Liver (tissue), 2 donors: Measurements from ENCODE around the gene THRB.

Experiments
- CTCF ChIP-seq: fragments of 150-350 bp; IDR thresholded peaks from 2 replicates; pipeline ENCODE4 v1.5.1; 2017; ENCODE audit warnings: improper control_type of control experiment, low read depth, low read length; ENCODE audit not compliant: missing input control
- TF ChIP-seq, protein P1 (sequence below): IDR thresholded peaks from 2 replicates; pipeline ENCODE4 v1.6.1; 2016; ENCODE audit warnings: antibody characterized with exemption
- donor health status: healthy.

DNA sequence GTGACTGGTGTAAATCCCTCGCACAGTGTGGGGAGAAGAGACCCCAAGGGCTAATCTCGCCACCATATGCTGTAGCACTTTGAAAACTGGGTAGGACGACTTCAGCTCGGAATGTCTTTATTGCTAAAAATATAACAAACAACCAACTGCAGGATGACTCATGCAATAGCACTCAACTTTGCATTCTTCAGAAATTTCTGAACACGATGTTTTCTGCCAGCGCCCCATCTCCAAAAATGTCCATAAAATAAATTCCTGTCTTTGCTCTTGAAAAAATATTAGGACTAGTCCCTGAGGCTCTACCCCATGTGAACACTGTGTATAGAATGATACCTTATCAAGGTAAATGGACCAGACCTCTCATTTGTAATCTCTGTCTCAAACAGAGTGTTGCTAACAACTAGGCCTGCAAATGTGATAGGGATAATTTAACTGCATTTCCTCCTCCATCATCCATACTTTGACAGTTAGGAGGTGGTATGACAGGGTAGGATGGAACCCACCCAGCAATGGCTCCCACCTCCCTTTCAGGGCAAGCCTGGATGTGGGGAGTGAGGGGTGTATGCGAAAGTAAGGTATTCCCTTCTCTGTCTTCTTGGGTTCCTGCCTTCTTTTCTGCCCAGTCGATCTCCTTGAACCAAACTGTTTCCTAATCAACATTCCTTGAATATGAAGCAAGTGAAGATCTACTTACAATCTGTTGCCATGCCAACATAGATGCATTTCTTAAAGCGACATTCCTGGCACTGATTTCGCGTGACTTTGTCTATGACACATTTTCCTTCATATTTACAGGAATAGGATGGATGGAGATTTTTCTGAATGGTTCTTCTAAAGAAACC, 348.4 kb downstream of the THRB start:
- TF ChIP-seq CTCF = no peak
- TF ChIP-seq, protein P1, sequence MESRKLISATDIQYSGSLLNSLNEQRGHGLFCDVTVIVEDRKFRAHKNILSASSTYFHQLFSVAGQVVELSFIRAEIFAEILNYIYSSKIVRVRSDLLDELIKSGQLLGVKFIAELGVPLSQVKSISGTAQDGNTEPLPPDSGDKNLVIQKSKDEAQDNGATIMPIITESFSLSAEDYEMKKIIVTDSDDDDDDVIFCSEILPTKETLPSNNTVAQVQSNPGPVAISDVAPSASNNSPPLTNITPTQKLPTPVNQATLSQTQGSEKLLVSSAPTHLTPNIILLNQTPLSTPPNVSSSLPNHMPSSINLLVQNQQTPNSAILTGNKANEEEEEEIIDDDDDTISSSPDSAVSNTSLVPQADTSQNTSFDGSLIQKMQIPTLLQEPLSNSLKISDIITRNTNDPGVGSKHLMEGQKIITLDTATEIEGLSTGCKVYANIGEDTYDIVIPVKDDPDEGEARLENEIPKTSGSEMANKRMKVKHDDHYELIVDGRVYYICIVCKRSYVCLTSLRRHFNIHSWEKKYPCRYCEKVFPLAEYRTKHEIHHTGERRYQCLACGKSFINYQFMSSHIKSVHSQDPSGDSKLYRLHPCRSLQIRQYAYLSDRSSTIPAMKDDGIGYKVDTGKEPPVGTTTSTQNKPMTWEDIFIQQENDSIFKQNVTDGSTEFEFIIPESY = no peak
